T-helper 2 cell treated with Interferon-gamma antibody and Interleukin-4, amounts not matched to agents 100 ng/mL and 5 ng/mL, for 36 hours (primary cell): ENCODE results near the gene PTRHD1. TPM values are rescaled to one million over a fixed set of nuclear protein-coding genes. Genes with fewer than 3 reads are reported as not detected.

Source experiments
- intact Hi-C: fragments of 100-400 bp; cut with micrococcal nuclease; formaldehyde crosslinking; loops from one replicate; pipeline ENCODE4 v1.15.1; 2023
- total RNA-seq: library from RNA; stranded (reverse); gene quantifications from 2 replicates; pipeline ENCODE4 v1.2.3, GENCODE V29; 2022

The PTRHD1 gene
- total RNA-seq, 1 donor from 2014 or later: 29.9 TPM

GRCh38 chr2:24766609-24767008, 26.6 kb downstream of the PTRHD1 start:
- intact Hi-C loops: no loop called here

- intact Hi-C loops: no loop called here
Observed at GRCh38 chr2:24763843-24764242, 29.3 kb downstream of the PTRHD1 start.

GRCh38 chr2:24762518-24762917, 30.7 kb downstream of the PTRHD1 start:
- intact Hi-C loops: no loop called here

- intact Hi-C loops: no loop called here
Observed at GRCh38 chr2:24761866-24762265, 31.3 kb downstream of the PTRHD1 start.

- intact Hi-C loops: no loop called here
Observed at GRCh38 chr2:24756789-24757188, 36.4 kb downstream of the PTRHD1 start.

GRCh38 chr2:24754985-24755705, 38.0 kb downstream of the PTRHD1 start:
- intact Hi-C loops: no loop called here

- intact Hi-C loops: no loop called here
Observed at GRCh38 chr2:24749069-24749691, 44.0 kb downstream of the PTRHD1 start.

- intact Hi-C loops: no loop called here
Observed at GRCh38 chr2:24747299-24747698, 45.9 kb downstream of the PTRHD1 start.

- intact Hi-C loops: no loop called here
Observed at GRCh38 chr2:24745825-24746224, 47.4 kb downstream of the PTRHD1 start.

GRCh38 chr2:24744356-24744755, 48.8 kb downstream of the PTRHD1 start:
- intact Hi-C loops: no loop called here

- intact Hi-C loops: no loop called here
Observed at GRCh38 chr2:24743924-24744323, 49.3 kb downstream of the PTRHD1 start.

GRCh38 chr2:24742730-24743129, 50.5 kb downstream of the PTRHD1 start:
- intact Hi-C loops: no loop called here

- intact Hi-C loops: no loop called here
Observed at GRCh38 chr2:24740142-24740541, 53.0 kb downstream of the PTRHD1 start.

Other genes with a start within 250 kb of the PTRHD1 start
- gene CENPO, start within 50 bp of the PTRHD1 start, total RNA-seq: 49.1 and 50.3 TPM in 2 replicates
- 71.1 and 73.3 TPM in 2 replicates for gene ADCY3, start 126.8 kb upstream of the PTRHD1 start, total RNA-seq
- 6.9 and 7.1 TPM in 2 replicates for gene DNAJC27, start 178.6 kb upstream of the PTRHD1 start, total RNA-seq
- gene EFR3B, start 248.7 kb upstream of the PTRHD1 start, total RNA-seq: 0.09 TPM in 2 replicates